Ureter (tissue), 1 donor: ENCODE results near the gene NFASC. TPM values are rescaled to one million over a fixed set of nuclear protein-coding genes. Genes with fewer than 3 reads are reported as not detected.

ENCODE experiments used
- DNase-seq: peaks from one replicate; pipeline ENCODE4 v3.0.0-alpha.2; 2020; ENCODE audit warnings: low spot score
- total RNA-seq: library from RNA; stranded (reverse); gene quantifications from one replicate; pipeline ENCODE4 v1.2.4, GENCODE V29; 2023
- donor health status: DM: yes; HTN: yes; CAD: no.

NFASC gene
- total RNA-seq, 1 donor from 2014 or later, result 52.3 TPM

- DNase-seq, result no peak
Observed at GRCh38 chr1:204859861-204860267, 10.8 kb upstream of the NFASC start.

- no peak for DNase-seq
Observed at GRCh38 chr1:204863024-204863423, 7.6 kb upstream of the NFASC start.

GRCh38 chr1:204863730-204864129, 6.9 kb upstream of the NFASC start:
- DNase-seq, result no peak

GRCh38 chr1:204866051-204866596, 4.5 kb upstream of the NFASC start:
- no peak for DNase-seq

- DNase-seq, result no peak
Observed at GRCh38 chr1:204867203-204867602, 3.5 kb upstream of the NFASC start.

- DNase-seq, result no peak
Observed at GRCh38 chr1:204867666-204868339, 2.9 kb upstream of the NFASC start.

GRCh38 chr1:204868340-204868700, 2.3 kb upstream of the NFASC start:
- no peak for DNase-seq

GRCh38 chr1:204869097-204869496, 1.6 kb upstream of the NFASC start:
- DNase-seq, result no peak

- DNase-seq, result no peak
Observed at GRCh38 chr1:204871405-204872037, 859 bp downstream of the NFASC start.

- no peak for DNase-seq
Observed at GRCh38 chr1:204872262-204872881, 1.7 kb downstream of the NFASC start.

GRCh38 chr1:204873176-204873575, 2.5 kb downstream of the NFASC start:
- no peak for DNase-seq

GRCh38 chr1:204873714-204874113, 3.1 kb downstream of the NFASC start:
- DNase-seq, result no peak

- no peak for DNase-seq
Observed at GRCh38 chr1:204874274-204874673, 3.6 kb downstream of the NFASC start.

- DNase-seq, result no peak
Observed at GRCh38 chr1:204875255-204875654, 4.6 kb downstream of the NFASC start.

GRCh38 chr1:204878621-204879234, 8.1 kb downstream of the NFASC start:
- no peak for DNase-seq

- no peak for DNase-seq
Observed at GRCh38 chr1:204879351-204879750, 8.7 kb downstream of the NFASC start.

- no peak for DNase-seq
Observed at GRCh38 chr1:204880906-204881305, 10.2 kb downstream of the NFASC start.

- DNase-seq, result no peak
Observed at GRCh38 chr1:204882479-204882878, 11.8 kb downstream of the NFASC start.

- DNase-seq, result no peak
Observed at GRCh38 chr1:204883405-204883804, 12.7 kb downstream of the NFASC start.

GRCh38 chr1:204885288-204885711, 14.6 kb downstream of the NFASC start:
- DNase-seq, result no peak

- DNase-seq, result no peak
Observed at GRCh38 chr1:204885790-204886189, 15.1 kb downstream of the NFASC start.

GRCh38 chr1:204887846-204888245, 17.2 kb downstream of the NFASC start:
- DNase-seq, result no peak

GRCh38 chr1:204888294-204888693, 17.6 kb downstream of the NFASC start:
- no peak for DNase-seq
